ENCODE results near the gene SUPT5H.
A peak's percentile ranks its signal among the peaks of the same experiment; 100 is the strongest.

Gene SUPT5H

DNA sequence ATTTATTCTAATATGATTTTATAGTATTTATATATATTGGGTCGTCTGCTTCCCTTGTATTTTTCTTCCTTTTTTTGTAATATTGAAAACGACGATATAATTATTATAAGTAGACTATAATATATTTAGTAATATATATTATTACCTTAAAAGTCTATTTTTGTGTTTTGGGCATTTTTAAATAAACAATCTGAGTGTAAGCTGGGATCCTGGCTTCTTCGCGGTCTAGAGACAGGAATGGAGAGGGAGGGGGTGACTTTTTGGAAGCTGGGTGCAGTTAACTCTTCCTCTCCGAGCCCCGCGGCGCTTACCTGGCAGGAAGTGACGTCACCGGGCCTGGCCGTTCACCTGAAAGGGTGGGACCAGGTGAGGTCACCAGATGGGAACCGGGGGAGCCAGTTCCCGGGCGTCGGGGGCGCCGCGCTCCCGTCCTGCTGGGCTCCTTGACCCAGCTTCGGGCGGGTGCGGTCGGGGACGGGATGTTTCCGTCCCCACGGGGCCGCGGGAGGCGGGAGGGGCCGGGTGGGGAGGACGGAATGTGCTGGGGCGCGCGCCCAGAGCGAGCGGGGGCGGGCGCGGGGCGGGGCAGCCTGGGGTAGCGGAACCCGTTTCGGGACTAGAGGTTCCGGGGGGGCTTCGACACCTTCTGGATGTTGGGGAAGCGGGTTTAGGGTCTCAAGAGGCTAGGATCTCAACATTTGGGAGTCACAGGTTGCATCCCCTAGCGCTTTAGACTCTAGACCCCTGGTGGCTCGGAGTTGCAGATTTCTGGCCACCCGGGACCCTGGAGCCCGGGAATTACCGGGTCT lies 36.0 kb upstream of the SUPT5H start:
- DNase-seq (ENCODE audit: low read depth in 2 of 2): peak; percentile 71 to 75

DNA sequence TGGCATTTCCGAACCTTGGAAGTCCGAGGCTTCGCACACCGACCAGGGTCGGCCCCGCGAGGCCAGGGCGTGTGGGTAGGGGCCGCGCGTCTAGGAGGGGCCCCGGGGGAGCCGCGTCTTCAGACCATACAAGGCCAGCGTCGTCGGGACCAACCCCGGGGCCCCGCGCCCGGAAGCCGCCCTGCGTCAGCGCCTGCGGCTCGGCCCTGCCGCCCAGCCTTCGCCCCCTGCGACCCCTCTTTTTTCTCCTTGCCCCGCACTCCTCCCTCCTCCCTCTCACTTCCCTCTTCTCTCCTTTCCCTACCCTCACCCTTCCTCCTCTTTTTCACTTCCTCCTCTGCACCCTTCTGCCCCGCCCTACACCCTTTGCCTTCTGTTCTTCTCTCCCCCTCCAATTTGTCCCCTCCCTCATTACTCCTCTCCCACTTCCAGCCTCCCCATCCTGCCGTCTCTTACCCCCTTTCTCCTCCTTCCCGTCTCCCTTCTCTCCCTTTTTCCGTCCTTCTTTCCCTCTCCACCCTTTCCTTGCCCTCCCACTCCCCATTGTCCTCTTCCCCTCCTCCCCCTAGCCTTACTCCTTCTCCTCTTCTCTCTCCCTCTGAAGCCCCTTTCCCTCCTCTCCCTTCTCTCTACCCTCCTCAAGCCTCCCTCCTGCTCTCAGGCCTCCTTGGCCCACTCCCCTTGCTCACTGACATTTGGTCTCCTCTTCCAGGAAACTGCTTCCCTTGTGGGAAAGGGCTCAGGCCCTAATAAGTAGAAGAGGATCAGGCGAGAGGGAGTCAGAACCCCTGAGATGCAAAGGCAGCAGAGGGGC lies 35.2 kb upstream of the SUPT5H start:
- DNase-seq (ENCODE audit: low read depth in 2 of 2): peak in 1 of 2 donors; percentile 63

DNA sequence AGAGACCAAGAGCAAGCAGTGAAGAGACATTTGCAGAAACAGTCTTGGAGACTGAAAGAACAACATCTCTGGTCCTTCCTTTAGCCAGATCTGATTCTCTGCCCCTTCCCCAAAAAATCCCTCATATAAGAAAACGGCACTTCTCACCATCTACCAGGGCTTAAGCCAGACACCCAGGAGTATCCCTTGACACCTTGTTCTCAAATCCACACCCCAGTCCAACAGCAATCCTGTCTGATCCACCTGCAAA lies 34.6 kb upstream of the SUPT5H start:
- DNase-seq (ENCODE audit: low read depth in 2 of 2): no peak

DNA sequence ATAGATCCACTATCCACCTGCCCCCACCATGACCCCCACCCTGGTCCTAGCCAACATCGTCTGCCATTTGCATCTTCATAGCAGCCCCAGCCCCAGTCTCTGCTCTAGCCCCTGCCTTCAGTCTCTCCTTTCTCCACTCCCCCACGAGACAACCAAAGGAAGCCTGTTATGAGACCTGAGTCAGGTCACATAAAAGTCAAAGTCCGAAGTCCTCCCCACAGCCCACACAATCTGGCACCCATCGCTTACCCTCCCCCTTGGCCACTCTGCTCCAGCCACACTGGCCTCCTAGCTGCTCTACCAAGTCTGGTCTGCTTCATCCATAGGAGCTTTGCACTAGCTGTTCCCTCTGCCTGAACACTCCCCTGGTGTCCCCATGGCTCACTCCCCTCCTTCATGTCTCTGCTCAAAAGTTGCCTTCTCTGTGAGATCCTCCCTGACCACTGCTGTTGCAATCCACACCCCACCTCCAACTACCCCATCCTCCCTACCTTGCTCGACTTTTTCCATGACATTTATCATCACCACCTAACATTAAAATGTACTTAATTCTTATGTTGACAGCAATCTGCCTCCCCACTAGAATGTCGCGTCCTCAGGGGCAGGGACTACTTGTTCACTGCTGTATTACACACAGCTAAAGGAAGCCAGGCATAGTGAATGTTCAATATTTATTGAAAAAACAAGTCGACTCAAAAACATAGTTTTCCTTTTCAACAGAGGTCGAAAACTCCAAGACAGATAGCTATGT lies 34.1 kb upstream of the SUPT5H start:
- DNase-seq (ENCODE audit: low read depth in 2 of 2): no peak

DNA sequence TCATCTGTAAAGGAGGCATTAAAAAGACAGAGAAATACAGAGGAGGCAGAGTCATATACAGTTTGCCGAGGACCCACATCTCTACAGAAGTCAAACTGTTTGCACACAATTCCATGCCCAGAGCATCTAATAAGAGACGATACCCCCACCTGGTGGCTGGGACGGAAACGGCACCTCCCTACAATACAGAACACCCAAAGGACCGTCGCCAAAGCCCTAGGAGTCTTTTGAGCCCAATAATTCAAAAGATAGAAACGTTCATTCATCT lies 33.6 kb upstream of the SUPT5H start:
- DNase-seq (ENCODE audit: low read depth in 2 of 2): peak; percentile 81 to 90

DNA sequence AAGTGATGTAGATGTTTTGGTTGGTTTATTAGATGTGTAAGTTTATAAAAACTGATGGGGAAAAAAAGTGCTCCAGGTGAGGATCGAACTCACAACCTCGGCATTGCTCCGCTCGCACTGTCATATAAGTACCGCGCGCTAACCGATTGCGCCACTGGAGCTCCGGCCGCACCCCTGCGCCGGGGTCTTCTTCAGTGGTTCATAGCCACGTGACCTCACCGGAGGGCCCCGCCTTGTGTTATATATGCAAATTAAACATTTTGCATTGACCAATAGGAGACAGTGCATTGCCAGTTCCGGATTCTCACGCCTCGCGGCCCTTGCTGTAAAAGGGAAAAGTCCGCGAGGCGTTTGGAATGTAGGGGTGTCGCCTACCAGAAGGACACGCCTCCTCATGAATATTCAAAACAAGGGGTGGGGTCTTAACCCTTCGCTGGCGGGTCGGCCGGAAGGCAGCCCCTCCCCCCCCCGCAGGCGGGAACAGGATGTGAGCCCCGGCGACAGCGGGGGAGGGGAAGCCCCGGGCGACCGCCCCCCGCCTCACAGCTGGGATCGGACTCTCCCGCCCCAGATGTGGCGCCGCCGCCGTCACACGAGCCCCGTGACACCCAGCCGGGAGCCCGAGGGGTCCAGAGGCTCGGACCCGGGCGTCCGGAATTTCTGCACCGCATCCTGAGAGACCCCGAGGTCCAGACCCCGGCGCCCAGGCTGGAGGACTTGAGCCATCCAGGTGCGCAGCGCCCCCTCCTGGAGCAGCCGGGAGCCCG lies 33.1 kb upstream of the SUPT5H start, which contains the start of gene PLEKHG2:
TSS of gene PLEKHG2 (plus strand) at position 570 of the 767 bp plus-strand sequence. CDS start 1,418 bp downstream, outside the sequence.
- peak; percentile 91 to 93 for DNase-seq (ENCODE audit: low read depth in 2 of 2)

DNA sequence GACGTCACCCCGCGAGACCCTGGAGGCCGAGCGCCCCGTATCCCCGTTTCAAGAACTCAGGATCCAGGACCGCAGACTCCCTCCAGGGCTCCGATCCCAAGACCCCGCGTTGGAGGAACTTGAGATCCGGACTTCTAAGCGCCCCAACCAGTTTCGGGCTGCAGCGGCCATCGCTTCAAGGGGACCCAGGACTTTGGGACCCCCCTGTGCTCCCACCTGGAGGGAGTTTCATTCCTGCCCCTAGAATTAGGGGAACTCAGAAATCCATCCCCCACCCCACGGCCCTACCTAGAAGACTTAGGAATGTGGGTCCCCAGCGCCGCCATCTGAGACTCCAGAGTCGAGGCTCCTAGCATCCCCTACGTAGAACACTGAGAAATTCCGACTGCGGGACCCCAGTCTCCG lies 32.5 kb upstream of the SUPT5H start:
- DNase-seq (ENCODE audit: low read depth in 2 of 2): no peak

DNA sequence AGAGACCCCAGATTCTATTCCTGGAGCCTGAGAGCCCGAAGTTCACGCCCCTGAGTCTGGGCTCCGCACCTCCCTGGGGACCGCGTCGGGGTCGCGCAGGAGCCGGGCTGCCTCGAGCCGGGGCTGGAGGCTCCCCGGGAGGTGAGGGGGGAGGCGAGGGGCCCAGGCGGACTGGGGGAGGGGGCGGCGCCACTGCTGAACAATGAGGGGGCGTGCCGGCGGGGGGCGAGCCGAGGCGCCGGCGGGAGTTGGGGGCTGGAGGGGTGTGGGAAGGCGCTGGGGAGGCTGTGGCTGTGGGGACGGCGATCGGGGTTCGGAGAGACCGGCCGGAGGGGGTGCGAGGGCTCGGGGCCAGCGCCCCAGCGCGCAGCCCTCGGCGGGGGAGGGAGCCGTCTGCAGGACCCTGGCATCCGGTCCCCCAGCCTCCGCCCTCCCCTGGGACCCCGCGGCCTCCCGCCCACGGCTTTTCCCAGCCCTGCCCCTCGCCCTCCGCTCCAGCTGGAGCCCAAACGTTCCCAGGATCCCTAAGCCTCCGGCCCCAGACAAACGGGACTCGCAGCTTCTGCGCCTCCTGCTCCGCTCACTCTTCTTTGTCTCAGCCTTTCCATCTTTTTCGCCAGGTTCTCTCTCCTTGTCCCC lies 32.0 kb upstream of the SUPT5H start:
- no peak for DNase-seq (ENCODE audit: low read depth in 2 of 2)

DNA sequence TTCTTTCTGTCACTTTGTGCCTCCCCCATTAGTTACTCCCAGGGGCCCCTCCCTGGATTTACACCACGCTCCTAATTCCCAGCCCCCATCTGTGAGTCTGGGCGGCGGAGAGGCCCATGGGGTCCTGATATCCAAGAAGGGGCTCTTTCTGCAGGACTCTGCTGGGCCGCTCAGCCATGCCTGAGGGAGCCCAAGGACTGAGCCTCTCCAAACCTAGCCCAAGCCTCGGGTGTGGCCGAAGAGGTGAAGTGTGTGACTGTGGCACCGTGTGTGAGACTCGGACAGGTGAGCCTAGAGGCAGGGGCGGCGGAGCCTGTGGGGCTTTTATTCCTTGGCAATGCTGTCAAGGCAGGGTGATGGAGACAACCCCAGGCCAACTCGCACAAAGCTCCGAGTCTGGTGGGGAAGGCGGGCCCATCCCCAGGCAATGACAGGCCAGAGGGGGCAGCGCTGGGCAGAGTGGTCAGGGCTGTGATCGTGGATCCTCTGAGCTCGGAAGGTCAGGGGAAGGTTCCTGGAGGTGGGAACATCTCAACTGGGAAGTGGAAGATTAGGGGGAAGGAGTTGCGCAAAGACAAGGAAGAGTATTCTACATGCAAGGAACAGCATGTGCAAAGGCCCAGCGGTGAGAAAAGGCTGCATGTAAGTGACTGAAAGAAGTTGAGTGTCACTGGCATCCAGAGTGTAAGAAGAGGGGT lies 31.3 kb upstream of the SUPT5H start:
- DNase-seq (ENCODE audit: low read depth in 2 of 2): no peak

DNA sequence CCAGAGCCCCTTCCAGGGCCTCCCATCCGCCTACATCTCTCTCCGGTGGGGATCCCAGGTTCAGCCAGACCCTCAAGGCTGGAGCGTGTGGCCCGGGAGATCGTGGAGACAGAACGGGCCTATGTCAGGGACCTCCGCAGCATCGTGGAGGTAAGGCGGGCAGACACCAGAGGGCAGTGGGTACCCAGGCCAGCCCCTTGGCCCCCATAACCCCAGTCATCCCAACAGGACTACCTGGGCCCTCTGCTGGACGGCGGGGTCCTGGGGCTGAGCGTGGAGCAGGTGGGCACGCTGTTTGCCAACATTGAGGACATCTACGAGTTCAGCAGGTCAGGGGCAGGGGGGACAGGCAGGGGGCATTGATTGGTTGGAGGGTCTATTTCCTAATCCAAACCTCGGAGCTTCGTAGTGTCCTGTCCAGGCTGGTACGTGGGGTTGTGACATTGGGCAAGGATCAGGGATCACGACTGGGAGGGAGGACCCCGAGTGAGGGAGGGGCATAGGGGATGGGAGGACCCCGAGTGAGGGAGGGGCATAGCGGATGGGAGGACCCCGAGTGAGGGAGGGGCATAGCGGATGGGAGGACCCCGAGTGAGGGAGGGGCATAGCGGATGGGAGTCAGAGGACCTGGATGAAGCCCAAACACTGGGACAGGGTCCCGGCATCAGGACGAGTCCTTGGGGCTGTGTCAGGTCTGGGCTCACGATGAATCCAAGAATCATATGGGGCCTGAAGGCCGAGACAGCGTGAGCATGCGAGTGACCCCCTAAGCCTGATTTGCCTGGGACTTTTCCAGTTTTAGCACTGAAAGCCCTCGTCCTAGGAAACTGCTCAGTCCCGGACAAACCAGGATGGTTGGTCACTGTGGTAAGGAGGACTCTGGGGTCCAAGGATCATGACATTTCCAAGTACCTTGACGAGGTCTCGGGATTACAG lies 30.0 kb upstream of the SUPT5H start:
- DNase-seq (ENCODE audit: low read depth in 2 of 2): no peak

DNA sequence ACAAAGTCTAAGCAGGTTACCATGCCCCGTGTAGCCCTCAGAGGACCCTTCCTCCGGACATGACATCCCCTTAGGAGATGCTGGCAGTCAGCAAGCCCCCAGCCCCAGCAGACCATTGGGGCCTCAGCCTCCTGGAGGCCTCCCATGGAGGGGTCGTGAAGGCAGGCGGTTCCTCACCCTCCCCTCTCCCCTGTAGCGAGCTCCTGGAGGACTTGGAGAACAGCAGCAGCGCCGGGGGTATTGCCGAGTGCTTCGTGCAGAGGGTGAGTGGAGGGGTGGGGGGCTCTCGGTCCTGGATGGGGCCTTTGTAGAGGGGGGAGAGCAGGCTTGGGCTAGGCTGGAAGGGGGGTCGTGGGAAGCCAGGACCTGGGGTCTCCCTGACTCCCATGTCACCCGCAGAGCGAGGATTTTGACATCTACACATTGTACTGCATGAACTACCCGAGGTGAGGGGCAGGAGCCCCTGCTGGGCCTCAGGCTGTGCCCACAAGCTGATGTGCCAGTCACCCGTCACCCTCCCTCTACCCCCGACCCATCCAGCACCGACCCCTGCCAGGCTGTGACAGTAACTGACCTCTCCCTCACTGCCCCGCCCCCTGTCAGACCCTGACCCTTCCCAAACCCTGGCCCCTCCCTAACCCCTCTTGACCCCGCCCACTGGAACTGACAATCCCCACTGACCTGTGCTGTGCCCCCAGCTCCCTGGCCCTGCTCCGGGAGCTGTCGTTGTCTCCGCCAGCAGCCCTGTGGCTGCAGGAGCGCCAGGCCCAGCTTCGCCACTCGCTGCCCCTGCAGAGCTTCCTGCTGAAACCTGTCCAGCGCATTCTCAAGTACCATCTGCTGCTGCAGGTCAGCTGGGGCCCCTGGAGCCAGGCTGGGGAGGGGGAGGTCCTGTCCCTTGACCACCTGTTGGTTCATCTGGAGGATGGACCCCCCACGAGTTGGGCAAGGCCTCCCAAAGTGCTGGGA lies 28.9 kb upstream of the SUPT5H start:
- no peak for DNase-seq (ENCODE audit: low read depth in 2 of 2)

DNA sequence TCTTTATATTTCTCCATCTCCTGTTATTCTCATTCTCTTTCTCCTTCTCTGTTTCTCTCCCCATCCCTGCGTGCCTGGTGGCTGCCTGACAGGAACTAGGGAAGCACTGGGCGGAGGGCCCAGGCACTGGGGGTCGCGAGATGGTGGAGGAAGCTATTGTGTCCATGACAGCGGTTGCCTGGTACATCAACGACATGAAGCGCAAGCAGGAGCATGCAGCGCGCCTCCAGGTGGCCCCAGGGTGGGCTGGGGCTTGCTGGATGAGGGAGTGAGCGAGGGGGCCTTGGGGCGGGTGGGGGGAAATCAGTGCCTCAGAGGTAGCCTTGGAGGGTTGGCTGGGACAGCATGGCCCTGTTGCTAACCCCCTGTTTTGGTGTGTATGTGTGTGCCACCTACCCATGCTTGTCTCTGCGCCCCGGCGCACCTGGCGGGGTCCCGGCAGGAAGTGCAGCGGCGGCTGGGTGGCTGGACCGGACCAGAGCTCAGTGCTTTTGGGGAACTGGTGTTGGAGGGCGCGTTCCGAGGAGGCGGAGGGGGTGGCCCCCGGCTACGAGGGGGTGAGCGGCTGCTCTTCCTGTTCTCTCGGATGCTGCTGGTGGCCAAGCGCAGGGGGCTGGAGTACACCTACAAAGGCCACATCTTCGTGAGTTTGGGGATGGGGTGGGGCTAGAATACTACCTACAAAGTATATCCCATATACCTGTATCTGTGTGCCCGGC lies 27.8 kb upstream of the SUPT5H start:
- DNase-seq (ENCODE audit: low read depth in 2 of 2): no peak

DNA sequence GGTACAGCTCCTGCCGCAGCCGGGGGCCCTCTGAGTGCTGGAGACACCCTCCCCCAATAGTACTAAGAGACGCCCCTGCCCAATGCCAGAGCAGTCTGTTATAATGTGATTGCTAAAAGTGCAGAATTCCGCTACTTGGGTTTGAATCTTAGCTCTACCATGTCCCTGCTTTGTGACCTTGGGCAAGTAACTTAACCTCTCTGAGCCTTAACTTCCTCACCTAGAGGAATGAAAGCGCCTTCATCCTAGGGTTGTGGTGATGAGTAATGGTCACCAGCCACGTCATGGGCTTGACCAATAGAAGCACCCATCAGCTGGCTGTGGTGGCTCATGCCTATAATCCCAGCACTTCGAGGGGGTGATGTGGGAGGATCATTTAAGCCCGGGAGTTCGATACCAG lies 26.4 kb upstream of the SUPT5H start:
- no peak for DNase-seq (ENCODE audit: low read depth in 2 of 2)

DNA sequence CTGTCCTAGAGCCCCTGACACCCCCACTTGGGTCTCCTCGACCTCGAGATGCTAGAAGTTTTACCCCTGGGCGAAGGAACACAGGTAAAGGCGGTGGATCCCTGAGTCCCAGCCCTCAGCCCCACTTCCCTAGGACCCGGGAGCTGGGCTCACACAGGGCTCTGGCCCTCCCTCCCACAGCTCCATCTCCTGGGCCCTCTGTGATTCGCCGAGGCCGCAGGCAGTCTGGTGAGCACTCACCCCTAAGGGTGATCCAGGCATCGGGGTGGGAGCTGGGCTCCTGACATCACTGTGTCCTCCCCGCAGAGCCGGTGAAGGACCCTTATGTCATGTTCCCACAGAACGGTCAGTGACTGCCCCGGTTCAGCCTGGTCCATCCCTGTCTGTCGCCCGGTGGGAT lies 24.6 kb upstream of the SUPT5H start:
- DNase-seq (ENCODE audit: low read depth in 2 of 2): no peak

DNA sequence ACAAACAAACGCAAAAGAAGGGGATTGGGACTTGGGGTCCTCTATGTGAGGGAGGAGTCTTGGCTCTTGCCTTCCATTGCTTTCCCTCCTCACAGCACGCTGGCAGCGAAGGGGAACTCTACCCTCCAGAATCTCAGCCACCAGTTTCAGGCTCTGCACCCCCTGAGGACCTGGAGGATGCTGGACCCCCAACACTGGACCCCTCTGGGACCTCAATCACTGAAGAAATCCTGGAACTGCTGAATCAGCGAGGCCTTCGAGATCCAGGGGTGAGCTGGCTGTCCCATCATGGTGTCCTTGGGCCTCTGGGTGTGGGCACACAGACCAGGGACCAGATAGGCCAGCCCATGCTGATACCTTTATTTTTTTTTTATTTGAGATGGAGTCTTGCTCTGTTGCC lies 23.4 kb upstream of the SUPT5H start:
- DNase-seq (ENCODE audit: low read depth in 2 of 2): no peak

DNA sequence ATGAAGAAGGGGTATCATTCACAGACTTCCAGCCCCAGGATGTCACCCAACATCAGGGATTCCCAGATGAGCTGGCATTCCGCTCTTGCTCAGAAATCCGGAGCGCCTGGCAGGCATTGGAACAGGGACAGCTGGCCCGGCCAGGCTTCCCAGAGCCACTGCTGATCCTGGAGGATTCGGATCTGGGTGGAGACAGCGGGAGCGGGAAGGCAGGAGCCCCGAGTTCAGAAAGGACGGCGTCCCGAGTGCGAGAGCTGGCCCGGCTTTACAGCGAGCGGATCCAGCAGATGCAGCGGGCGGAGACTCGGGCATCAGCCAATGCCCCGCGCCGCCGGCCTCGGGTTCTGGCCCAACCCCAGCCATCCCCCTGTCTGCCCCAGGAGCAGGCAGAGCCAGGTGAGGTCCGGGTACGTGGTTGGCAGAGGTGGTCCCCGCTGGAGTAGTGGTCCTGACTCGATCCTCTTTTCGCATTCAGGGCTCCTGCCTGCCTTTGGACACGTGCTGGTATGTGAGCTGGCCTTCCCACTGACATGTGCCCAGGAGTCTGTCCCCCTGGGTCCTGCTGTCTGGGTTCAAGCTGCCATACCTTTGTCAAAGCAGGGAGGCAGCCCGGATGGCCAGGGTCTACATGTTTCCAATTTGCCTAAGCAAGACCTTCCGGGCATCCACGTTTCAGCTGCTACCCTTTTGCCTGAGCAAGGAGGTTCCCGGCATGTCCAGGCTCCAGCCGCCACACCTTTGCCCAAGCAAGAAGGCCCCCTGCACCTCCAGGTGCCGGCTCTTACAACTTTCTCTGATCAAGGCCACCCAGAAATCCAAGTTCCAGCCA lies 21.9 kb upstream of the SUPT5H start:
- no peak for DNase-seq (ENCODE audit: low read depth in 2 of 2)

DNA sequence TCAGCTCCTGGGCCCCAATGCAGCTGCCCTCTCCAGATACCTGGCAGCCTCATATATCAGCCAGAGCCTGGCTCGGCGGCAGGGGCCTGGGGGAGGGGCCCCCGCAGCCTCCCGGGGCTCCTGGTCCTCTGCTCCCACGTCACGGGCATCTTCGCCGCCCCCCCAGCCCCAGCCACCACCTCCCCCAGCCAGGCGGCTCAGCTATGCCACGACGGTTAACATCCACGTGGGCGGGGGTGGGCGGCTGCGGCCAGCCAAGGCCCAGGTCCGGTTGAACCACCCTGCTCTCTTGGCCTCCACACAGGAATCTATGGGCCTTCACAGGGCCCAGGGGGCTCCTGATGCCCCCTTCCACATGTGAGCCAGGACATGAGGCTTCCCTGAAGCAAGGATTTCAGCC lies 20.4 kb upstream of the SUPT5H start:
- no peak for DNase-seq (ENCODE audit: low read depth in 2 of 2)
